GM19395 (cell line): ENCODE data around the gene KCNJ4.
"Not testable (repeated sequence)": the region's sequence is repeated elsewhere in the genome, so short reads cannot be mapped to it uniquely, and the experiment has no call there.

Source experiments
- ATAC-seq: cut with Tn5 transposase; IDR thresholded peaks from one replicate; pipeline ENCODE4 v1.9.1; 2021; ENCODE audit warnings: mild to moderate bottlenecking, moderate library complexity; ENCODE audit not compliant: unreplicated experiment

KCNJ4 gene

DNA sequence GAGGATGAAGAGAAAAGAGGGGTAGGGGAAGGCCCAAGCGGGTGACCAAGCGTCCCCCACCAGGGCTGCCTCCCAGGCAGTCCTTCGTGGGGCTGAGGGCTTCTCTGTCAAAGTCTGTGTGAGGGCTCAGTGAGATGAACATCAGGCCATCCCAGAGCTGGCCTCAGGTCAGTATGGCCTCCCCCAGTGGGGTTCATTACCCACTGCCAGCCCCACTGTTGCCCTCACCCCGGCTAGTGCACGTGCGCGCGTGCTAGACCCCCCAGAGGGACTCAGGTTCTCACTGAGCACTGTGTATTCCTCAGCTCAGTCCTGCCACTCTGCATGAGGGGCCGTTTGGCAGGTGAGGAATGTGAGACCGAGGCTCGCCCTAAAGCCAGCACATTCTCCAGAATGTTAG is 16.2 kb upstream of the KCNJ4 start:
- ATAC-seq, result no peak

DNA sequence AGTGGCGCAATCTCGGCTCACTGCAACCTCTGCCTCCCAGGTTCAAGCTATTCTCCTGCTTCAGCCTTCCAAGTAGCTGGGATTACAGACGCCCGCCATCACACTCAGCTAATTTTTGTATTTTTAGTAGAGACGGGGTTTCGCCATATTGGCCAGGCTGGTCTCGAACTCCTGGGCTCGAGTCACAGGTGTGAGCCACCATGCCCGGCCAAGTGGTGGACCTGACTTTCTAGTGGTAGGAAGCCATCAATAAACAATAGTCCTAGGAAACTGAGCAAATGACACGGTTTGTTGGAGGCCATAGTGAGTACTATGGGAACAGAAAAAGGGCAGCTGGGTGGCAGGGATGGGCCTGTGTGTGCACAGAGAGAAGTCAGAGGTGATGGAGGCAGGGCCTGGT is 15.2 kb upstream of the KCNJ4 start:
- ATAC-seq, result not testable (repeated sequence)

DNA sequence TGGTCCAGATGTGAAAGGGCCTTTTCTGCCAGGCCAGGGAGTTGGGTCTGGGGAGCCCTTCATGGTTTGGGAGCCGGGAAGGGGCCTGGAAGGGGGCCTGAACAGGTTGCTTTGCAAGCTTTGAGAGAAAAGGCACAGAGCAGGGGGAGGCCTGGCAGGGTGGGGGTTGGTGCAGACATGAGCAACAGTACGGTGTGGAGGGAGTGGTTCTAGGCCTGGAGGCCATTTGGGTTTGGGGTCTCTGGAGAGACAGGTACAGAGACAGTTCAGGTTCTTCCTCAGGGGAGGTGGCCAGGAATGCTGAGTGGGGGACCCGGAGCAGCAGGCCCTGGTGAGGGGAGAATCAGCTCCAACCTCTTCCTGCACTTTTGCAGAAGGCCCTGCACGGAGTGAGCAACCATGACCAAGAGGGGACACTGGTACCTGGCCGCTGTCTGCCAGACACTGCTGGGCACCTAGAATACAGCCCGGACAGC is 14.3 kb upstream of the KCNJ4 start:
- no peak for ATAC-seq

DNA sequence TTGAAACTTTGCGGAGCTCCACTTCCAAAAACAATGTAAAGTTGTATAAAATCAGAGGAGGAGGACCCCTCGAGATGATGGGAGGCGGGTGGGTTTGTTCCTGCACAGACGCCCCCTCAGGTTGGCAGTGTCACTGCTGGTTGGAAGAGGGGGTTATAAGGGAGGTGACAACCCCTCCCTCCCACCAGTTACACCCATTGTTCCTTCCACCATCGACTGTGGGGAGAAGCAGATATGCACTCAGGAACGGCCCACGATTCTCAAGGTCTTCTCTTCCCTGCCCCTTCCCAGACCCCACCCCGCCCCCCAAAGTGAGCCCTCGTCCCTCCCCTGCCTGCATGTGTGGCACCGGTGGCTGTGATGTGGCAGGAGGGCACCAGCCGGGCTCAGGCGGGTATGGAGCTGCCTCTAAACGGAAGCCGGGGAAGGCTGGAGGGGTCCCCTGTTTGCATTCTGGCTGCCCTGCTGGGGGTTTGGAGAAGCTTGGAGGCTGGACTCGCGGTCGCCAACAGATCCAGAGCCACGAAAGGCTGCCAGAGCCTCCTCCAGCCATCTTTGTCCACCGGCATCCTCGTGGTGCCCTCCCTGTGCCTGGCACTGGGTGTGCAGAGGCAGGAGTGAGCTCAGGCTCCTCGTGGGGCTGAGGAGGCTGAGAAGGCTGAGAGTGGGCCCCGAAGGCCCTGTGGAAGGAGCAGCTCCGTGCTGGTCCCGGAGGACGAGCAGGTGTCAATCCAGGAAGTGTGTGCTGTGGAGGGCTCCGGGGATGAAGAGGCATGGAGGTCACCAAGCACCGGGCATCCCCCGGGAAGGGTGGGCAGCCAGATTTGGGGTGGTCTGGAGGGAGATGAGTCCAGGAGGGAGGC is 13.7 kb upstream of the KCNJ4 start:
- ATAC-seq, result no peak

DNA sequence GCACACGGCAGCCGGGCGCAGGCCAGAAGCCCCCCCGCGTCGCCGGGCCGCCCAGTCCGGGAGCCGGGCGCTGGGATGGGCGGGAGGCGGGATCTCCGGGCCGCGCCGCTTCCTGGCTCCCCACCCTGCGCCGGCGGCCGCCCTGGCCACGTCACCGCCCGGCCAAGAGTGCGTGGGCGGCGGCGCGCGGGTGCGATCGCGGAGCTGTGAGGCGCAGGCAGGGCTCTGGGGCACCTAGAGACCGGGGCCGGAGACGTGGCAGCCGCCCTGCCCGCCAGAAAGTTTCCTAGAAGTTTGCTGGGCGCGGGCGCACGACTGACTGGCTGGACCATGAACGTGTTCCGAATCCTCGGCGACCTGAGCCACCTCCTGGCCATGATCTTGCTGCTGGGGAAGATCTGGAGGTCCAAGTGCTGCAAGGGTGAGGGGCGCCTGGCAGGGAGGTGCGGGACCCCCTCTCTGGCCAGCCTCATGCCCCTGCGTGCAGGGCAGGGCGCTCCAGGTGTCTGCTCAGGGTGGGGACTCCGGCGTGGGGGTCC is 13.0 kb upstream of the KCNJ4 start, which contains the start of gene KDELR3:
KDELR3 (plus strand) TSS at position 193 of the 539 bp plus-strand sequence; CDS start at position 331, 138 bp downstream.
- no peak for ATAC-seq

DNA sequence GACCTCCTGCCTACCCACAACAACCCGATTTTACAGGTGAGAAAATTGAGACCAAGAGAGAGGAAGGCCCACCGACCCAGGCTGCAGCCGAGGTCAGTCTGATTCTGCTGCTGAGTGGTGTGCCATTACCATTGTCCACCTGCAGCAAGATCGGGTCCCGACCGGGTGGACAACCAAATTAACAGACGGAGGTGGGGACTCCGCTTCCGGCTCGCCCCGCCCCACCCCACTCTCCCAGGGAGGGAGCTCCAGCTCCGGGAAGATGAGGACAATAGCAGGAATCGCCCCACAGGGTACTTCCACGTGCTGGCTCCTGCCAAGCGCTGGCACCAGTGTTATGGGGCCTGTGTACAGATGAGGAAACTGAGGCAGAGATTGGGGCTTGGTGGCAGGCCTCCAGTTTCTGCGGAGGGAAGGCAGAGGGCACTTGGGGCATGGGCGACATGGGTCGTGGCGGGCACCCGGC is 12.5 kb upstream of the KCNJ4 start:
- no peak for ATAC-seq

DNA sequence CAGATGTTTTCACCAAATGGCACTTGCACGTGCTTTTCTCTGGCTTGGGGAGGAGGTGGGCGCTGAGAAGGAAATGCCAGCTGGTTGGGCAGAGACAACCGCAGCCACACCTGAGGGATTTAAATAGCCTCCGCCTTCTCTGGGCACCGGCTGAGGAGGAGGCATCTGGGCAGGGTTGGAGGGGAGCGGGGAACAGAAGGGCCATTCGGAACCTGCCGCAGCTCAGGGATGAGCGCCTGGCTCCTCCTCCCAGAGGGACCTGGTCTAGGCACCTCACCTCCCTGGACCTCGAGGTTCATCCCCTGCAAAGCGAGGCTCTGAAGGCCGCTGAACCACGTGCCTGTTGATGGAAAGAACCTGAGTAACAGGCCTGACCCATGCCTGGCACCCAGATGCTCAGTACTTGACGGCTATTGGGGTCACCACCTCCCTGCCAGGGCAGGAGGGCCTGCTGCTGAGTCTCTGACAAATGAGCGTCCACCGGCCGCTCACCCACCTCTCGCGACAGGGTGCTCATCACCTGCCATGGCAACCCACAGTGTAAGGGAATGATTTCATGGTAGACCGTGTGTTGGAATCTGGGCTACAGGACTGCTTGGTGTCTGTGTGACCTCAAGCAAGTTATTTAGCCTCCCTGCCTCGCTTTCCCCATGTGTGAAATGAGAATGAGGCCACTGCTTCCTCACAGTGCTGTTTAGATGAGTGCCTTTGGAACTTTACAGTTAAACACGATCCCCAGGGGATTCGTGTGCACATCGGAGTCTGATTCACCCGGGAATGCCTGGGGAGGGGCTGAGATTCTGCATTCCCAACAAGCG is 10.9 kb upstream of the KCNJ4 start:
- ATAC-seq, result no peak

DNA sequence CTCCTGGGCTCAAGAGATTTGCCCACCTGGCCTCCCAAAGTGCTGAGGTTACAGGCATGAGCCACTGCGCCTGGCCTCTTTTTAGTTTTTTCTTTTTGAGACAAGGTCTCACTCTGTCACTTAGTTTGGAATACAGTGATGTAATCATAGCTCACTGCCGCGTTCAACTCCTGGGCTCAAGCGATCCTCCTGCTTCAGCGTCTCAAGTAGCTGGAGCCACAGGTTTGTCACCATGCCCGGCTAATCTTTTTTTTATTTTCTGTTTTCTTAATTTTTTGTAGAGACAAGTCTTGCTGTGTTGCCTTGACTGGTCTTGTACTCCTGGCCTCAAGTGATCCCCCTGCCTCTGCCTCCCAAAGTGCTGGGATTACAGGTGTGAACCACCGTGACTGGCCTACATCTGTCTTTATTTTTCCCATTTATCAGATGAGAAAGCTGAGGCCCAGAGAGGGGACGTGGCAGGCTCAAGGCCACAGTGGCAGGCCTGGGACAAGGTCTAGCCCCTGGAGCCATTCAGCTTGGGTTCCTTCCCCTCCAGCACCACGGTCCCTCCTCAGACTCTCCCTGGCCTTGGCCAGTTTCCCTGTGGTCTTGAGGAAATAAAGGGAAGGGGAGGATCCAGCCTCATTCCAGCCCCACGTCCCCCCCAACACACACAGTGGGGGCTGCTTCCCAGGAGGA is 10.1 kb upstream of the KCNJ4 start:
- no peak for ATAC-seq

DNA sequence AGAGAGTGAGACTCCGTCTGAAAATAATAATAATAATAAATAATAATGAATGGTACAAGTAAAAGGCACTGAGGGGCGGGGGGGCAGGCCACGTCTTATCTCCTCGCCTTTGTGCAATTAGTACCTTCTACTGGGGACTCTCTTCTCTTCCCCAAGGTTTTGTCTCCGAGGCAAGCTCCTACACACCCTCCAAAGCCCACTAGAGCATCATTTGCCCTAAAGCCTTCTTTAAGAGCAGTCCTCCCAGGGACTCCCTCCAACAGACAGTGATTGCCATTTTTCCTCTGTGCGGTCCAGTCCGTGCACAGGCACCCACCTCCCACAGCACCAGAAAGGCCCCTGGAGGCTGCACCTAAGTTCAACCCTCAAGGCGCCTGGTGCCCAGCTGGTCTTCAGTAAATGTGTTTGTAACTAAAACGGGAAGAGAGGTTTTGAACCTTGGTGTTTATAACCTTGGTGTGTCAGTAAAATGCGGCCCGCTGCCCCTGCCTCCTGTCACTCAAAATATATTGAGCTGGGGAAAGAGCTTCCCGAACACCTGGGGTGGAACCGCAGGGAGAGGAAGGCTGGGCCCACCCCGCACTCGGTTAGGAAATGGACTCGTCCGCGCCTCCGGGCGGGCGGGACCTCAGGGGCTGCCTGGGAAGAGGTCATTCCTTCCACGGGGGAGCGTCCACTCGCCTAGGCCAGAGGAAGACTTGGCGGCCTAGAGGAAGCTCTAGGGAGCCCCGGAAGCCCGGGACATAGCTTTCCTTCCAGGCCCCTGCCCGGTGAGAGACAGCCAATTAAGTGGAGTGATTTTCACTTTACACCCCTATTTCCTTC is 8.2 kb upstream of the KCNJ4 start:
- no peak for ATAC-seq

DNA sequence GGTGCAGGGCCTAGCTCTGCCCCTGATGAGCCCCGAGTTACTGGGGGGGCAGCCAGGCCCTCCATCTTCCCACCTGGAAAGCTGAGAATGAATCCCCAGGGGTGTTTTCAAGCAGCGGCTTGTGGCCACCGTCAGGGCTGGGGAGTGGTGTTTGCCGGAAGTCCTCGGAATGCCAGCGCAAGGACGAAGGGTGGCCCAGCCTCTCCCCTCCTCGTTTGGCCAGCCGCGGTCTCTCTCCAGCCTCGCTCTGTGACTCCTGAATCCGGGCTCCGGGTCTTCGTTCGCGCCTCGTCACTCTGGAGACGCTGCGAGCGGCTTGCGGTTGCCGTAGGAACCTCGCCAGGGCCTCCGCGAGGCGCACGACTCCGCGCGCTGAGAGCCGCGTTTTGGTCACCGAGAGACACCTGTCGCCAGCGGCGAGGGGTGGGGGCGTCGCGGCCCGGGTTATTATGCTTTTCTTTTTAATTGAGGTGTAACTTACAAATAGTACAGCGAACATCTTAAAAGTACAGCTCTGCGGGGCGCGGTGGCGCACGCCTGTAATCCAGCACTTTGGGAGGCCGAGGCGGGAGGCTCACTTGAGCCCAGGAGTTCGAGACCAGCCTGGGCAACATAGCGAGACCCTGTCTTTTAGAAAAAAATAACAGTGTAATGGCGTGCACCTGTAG is 6.5 kb upstream of the KCNJ4 start:
- no peak for ATAC-seq

DNA sequence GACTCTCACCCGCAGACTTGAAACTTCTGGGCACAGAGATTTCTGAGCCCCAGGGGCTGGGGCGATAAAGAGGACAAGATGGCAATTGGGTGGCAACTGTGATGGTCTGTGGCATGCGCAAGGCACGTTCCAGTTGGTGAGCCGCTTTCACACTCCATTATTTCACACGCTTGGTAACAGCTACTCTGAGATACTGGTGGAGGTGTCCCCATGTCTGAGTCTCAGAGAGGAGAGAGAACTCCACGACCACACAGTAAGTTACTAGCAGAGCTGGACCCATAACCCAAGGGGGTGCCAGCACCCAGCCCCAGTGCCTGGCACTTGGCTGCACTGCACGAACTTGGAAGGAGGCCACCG is 6.0 kb upstream of the KCNJ4 start:
- no peak for ATAC-seq

DNA sequence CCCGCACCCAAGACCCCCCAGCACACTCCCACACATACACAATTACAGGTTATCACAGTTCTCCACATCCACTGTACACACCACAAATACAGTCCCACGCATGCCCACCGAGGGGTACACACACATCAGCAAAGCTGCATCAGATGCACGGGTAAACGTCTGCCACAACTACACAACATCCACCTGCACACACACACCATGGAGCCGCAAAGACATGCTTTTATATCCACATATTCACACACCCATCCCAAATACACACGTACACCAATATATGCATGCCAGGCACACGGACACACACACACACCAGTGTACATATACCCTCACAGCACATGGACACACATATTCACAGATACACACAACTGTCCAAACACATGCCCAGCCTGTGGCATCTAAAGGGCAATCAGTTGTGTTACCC is 5.4 kb upstream of the KCNJ4 start:
- ATAC-seq, result no peak

DNA sequence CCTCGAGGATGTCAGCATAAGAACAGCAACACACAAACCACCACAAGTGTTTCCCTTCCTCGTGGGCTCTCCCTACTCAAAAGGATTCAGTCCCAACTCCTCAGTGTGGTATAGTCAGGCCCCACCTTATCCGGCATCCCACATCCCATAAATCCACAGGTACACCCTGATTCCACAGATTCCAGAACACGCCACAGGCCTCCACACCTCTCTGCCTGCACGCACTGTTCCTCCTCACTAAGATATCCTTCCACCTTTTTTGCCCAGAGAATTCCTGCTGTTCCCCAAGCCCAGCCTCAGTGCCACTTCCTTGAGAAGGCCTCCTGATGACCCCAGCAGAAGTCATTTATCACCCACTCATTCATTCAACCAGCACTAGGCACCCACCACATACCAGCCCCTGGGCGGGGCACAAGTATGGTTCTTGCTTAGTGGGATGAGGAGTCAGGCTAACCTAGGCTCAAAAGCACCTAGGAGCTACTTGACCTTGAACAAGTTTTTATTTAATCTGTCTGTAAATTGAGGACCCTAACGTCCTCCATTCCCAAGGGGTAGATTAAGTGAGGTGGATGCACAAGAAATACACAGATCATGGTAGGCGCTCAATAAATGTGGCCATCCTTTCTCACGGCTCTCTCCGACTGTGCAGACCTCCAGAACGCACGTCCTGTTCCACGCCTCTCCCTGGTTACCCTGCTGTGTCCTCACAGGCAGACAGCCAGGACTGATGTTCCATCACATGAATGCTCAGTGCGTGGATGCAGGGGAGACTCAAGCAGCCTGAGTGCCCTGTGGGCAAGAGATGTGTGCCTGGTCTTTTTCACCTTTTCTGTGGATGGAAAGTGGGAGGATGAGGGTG is 2.1 kb upstream of the KCNJ4 start:
- no peak for ATAC-seq

DNA sequence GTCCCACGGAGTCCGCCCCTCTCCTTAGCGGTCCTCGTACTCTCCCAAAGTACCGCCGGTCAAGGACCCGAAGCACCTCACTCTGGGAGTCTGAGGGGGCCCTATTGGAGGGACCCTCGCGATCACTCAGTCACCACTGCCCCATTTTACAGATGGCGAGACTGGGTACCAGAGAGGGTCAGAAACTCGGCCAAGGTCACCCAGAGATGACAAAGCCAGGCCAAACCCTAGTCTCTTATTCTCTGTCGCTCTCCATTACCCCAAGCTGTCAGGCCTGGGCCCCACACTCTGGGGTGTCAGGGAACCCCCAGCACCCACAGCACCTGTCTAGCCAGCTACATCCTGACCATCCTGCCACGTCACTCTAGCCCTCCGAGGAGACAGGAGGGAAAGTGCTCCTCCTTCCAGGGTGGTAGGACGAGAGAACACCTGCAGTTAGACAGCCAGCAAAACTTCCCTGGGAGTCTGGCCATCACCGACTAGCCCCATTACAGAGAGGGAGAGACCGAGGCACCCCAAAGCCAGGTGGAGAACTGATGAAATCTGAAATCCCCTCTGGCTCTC is 1.4 kb upstream of the KCNJ4 start:
- no peak for ATAC-seq

DNA sequence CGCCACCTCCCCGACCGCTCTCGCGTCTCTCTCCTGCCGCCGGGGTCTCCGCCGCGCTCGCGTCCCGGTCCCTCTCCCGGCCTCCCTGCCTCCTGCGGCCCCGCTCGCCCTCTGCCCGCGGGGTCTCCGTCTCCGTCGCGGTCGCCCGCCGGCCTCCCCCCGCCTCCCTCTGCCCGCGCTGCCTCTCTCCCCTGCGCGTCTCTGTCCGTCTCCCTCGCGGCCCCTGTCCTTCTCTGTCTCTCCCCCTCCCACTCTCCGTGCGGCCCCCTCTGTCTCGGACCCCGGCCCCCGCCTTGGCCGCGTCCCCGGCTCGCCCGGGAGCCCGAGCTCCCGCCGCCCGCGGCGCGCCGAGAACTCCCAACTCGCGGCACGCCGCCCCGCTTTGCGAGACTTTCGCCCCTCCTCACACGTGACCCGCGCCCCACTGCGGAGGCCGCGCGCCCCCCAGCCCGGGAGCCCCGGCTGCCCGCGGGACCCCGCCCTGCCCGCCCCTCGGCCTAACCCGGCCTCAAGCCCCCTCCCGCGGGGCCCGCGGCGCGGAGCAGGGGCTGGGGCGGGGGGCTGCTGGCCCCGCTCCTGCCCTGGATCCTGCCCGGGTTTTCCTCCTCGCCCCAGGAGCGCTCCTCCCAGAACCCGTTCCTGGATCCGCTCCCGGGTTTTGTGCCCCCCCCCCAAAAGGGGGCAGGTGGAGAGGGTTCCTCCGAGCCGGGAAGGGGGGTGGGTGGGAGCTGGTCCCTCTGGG is 702 bp upstream of the KCNJ4 start:
- no peak for ATAC-seq

DNA sequence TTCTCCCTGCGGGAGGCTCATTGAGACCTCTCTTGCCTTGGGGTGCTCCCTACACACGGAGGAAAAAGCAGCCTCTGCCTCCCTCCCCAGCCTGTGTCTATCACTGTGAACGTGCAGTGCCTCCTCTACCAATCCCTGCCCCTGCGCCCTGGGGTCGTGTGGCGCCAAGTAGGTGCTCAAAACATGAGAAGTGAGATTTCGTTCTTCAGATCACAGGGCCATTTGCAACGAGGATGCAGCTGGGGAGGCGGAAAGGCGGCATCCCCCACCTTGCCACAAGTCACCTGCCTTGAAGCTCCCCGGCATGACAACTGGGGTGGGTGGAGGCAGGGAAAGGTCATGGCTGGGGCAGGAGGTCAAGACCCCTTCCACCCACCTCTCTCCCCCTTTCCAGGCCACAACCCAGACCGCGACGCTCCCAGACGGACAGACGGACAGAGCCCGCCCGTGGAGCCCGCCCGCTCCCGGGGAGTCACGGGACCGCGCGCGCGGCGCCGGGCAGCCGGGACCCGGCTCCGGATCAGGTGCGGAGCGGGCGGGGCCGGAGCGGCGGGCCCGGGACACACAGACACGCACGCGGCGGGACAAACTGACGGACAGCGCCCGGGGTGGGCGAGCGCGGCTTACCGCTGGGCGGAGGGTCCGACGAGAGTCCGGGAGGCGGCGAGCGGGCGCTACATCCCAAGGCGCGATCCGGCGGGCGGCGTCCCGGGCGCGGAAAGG is 485 bp downstream of the KCNJ4 start:
- ATAC-seq, result no peak

DNA sequence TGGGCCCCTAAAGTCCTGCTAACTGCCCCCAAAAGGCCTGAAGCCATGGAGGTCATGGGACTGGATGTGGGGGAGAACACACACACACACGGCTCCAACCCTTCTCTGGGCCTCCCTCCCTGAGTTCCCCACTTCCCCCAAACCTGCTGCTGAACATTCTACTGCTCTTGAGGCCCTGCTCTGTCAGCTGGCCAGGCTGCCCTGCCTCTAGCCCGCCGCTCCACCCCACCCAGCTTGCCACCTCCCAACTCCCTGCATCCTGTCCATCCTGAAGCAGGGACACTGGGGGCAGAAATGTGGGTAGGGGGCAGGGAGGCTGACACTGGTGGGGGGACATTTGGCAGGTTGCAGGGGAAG is 1.0 kb downstream of the KCNJ4 start:
- ATAC-seq, result no peak
